Right lobe of liver (tissue), 4 donors: ENCODE data around the gene HOXD9.

ENCODE experiments used
- CTCF ChIP-seq, 4 donors: fragments of 200-600 bp in 3 of 4; fragments of 450-650 bp in 1 of 4; IDR thresholded peaks; one replicate each; pipeline versions ENCODE4 v1.5.1 to v1.8.0; 2016 to 2022; ENCODE audit warnings: antibody characterized with exemption in 4 of 4, mild to moderate bottlenecking in 2 of 4
- POLR2A ChIP-seq: fragments of 450-650 bp; IDR thresholded peaks from one replicate; pipeline ENCODE4 v1.6.1; 2017; ENCODE audit warnings: antibody characterized with exemption, mild to moderate bottlenecking
- donor health status: DM: no; HTN: no; CAD: no.
- donor health status: DM: no; HTN: no; CAD: no.
- donor health status: DM: no; HTN: yes; CAD: no.

- TF ChIP-seq CTCF (IDR thresholded peaks at IDR 0.05) (no peak), POLR2A (no peak)
Observed at GRCh38 chr2:176139661-176140512, 17.4 kb downstream of the HOXD9 start.
